Coronary artery (tissue), 2 donors: ENCODE data around the gene CCDC186.

Experiments
- DNase-seq: peaks from one replicate; pipeline ENCODE4 v3.0.0-alpha.2; 2017; ENCODE audit warnings: low spot score
- H3K27ac ChIP-seq, 2 donors: fragments of 200-600 bp; sonication (generic); one replicate each; pipeline ENCODE4 v1.5.1; 2016 to 2019
- H3K4me3 ChIP-seq: fragments of 200-600 bp; sonication (generic); 2 replicates; pipeline ENCODE4 v1.5.1; 2016; ENCODE audit warnings: mild to moderate bottlenecking, moderate library complexity
- TF ChIP-seq, protein P1 (sequence below): fragments of 200-600 bp; sonication (generic); IDR thresholded peaks from one replicate; pipeline ENCODE4 v1.5.1; 2019; ENCODE audit warnings: antibody characterized with exemption

Gene CCDC186

DNA sequence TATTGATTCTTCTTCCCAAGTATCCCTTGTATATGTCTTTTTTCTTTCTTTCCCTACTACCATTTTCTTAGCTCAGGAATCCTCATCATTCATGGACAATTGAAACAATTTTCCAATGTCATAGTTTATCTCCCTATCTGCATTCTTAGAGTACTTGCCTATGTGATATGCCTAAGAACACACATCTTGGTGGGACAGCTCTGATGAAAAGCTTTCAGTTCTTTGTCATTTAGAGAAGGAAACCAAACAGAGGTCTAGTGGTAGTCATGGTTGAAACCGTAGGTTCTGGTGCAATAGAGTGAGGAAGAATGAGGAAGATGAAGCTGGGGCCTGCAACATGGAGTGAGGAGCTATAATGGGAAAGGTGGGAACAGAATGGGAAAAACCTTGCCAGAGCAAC, 33.3 kb upstream of the CCDC186 start:
- Histone ChIP-seq H3K27ac (no peak overlapping the region), H3K4me3 (no peak overlapping the region)
- TF ChIP-seq, protein P1, sequence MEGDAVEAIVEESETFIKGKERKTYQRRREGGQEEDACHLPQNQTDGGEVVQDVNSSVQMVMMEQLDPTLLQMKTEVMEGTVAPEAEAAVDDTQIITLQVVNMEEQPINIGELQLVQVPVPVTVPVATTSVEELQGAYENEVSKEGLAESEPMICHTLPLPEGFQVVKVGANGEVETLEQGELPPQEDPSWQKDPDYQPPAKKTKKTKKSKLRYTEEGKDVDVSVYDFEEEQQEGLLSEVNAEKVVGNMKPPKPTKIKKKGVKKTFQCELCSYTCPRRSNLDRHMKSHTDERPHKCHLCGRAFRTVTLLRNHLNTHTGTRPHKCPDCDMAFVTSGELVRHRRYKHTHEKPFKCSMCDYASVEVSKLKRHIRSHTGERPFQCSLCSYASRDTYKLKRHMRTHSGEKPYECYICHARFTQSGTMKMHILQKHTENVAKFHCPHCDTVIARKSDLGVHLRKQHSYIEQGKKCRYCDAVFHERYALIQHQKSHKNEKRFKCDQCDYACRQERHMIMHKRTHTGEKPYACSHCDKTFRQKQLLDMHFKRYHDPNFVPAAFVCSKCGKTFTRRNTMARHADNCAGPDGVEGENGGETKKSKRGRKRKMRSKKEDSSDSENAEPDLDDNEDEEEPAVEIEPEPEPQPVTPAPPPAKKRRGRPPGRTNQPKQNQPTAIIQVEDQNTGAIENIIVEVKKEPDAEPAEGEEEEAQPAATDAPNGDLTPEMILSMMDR, result no peak
- DNase-seq, result no peak

DNA sequence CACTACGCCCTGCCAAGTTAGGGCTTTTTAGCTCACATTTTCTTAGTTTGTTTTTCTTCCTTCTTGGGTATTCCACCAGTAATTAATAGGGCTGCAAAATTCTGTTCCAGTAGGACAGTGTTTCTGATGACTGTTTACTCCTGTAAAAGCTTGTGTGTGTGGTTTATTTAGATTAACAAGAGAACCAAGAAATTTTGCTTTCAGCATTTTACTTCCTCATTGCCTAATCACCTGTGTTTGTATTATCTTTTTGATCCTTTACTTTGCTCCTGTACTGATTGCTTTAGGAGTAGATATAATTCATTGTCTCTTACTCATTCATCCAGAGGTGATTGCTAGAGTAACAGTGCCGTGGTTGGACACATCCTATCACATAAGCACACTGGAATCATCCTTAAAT, 32.9 kb upstream of the CCDC186 start:
- no peak for DNase-seq
- TF ChIP-seq, protein P1, result no peak
- no peak overlapping the region for H3K4me3 ChIP-seq
- H3K27ac ChIP-seq, result no peak overlapping the region

DNA sequence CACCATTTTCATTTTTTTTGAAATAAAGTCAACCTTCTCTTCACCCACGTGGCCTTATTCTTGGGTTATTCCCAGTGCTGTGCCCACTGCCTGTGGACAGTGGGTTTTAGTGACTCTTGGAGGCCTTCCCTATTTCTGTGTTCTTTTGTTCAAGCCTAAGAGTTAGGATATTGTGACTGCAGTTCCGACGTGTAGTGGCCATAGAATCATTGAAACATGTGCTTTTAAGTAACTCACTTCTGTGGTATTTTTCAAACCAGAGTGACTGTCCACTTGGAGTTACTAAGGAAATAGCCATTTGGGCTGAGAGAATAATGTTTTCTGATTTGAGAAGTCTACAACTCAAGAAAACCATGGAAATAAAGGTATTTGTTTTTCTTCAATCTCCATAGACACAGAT, 28.8 kb upstream of the CCDC186 start:
- H3K4me3 ChIP-seq, result no peak overlapping the region
- H3K27ac ChIP-seq, result no peak overlapping the region
- TF ChIP-seq, protein P1, result no peak
- no peak for DNase-seq

DNA sequence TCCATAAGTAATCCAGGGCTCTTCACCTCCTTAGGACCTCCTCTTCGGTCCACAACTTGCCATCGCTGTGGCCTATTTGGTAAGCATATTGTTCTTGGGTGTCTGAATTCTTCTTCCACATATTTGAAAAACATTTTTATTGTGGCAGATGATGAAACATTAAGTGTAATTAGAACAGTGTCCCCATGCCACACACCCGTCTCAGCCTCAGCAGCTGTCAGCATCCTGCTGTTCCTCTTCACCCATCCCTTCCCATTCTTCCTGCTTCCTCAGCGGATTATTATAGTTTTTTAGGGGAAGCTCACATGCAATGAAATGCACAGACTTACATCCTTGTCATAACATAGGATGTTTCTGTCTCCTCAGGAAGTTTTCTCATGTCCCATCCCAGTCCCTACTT, 25.2 kb upstream of the CCDC186 start:
- H3K4me3 ChIP-seq, result no peak overlapping the region
- no peak for DNase-seq
- TF ChIP-seq, protein P1, result no peak
- H3K27ac ChIP-seq, result no peak overlapping the region

DNA sequence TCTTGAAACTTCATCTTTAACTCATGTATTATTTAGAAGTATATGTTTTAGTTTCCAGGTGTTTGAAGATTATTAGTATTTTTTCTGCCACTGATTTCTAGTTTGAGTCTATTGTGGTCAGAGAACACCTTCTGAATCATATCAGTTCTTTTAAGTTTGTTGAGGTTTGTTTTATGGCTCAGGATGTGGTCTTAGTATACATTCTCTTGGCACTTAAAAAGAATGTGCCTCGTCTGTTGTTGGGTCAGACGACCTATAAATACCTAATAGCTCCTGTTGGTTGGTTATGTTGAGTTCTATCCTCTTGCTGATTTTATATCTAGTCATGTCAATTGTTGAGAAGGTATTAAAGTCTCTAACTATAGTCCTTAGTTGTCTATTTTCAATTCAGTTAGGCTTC, 21.1 kb upstream of the CCDC186 start:
- no peak for DNase-seq
- TF ChIP-seq, protein P1, result no peak
- Histone ChIP-seq H3K27ac (no peak overlapping the region), H3K4me3 (no peak overlapping the region)

DNA sequence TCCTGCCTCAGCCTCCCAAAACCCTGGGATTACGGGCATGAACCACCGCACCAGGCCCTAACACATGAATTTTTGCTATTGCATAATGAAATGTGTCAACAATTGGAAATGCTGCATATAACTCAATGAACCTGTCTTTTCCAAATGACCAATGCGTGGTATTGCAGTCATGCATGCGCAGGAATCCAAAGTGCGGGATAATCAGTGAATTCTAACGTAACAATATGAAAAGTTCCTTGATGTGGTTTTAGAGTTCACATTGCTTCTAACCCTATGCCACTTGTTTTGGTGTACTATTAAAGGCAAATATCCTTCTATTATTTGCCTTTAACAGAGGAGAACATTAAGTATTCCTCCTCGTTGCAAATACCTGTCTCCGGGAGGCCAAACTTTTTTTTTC, 15.7 kb upstream of the CCDC186 start:
- no peak overlapping the region for H3K4me3 ChIP-seq
- TF ChIP-seq, protein P1, result no peak
- no peak overlapping the region for H3K27ac ChIP-seq
- DNase-seq, result no peak

DNA sequence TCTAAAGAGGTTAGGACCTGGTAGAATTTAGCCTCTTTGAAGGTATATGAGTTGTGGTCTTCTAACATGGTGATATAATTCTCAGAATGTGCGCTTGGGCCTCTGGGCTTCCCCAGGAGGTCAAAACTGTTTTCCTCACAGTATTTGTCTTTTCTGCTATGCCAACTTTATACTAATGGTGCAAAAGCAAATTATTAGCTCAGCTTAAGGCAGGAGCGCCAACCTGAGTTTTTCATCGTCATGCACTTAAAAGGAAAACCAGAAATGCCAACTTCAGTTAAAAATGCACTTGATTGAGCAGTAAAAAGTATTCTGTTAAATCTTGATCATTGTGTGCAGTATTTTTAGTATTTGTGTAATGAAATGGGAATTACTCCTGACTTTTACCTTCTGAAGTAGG, 14.9 kb upstream of the CCDC186 start:
- H3K27ac ChIP-seq, result no peak overlapping the region
- TF ChIP-seq, protein P1, result no peak

More for the DNA sequence above, 14.9 kb upstream of the CCDC186 start:
- no peak for DNase-seq
- H3K4me3 ChIP-seq, result no peak overlapping the region
